ENCODE data around the gene SLAMF9. TPM values are rescaled to one million over a fixed set of nuclear protein-coding genes. Genes with fewer than 3 reads are reported as not detected.

Gene SLAMF9
- total RNA-seq, 1 donor from 2014 or later = not detected

DNA sequence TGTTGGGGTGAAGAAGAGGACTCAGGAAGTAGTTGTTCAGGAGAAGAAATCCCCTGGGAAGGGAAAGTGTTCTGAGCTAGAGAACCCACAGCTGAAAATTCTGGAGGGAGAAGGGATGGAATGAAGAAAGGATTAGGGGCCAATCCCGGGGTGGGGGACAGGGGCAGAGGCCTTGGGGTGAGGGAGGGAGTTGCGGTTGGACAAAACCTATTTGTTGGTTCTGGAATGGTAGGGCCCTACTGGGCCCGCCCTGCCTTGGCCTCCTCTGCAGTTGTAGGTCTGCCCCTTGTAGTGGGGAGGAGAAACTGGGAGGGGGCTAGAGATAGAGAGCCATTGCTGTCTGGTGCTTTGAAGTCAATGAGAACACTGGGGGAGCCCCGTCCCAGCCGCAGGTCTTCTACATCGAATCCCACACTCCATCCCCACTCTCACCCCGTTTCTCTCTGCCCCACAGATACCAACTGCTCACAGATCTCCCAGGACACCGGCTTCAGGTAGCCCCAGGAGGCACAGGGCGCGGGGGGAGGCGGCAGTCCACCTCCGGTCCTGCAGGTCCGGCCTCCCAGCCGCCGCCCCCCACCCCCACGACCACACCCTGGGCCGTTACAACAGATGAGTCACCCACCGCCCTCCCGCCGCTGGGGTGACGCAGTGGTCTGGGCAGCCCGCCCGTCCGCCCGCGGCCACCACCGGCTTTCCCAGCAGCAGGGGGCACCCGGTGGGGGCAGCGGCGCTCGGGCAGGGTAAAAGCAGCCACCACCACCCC lies 29.8 kb downstream of the SLAMF9 start:
- Histone ChIP-seq H3K4me3 (peak overlapping the region; percentile 74 to 83), H3K27me3 (no peaks in the 10 kb centered on the region), H3K27ac (peak overlapping the region; percentile 96 to 98), H3K4me1 (peaks cover 6 to 23% of the 10 kb centered on the region in 2 donors), H3K9me3 (no peaks in the 10 kb centered on the region), H3K36me3 (peaks cover 13 to 16% of the 10 kb centered on the region in 2 donors)
- DNase-seq (ENCODE audit: low spot score in 2 of 2) = peak; percentile 84 to 97
- TF ChIP-seq, protein P1, sequence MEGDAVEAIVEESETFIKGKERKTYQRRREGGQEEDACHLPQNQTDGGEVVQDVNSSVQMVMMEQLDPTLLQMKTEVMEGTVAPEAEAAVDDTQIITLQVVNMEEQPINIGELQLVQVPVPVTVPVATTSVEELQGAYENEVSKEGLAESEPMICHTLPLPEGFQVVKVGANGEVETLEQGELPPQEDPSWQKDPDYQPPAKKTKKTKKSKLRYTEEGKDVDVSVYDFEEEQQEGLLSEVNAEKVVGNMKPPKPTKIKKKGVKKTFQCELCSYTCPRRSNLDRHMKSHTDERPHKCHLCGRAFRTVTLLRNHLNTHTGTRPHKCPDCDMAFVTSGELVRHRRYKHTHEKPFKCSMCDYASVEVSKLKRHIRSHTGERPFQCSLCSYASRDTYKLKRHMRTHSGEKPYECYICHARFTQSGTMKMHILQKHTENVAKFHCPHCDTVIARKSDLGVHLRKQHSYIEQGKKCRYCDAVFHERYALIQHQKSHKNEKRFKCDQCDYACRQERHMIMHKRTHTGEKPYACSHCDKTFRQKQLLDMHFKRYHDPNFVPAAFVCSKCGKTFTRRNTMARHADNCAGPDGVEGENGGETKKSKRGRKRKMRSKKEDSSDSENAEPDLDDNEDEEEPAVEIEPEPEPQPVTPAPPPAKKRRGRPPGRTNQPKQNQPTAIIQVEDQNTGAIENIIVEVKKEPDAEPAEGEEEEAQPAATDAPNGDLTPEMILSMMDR (IDR thresholded peaks at IDR 0.05) = peak in 2 of 3 experiments; percentile 26 to 30
- intact Hi-C loops (cut with DNase I) = loop anchor here (5.0 to 10.0 kb wide), 6 partner anchors 173 to 1909 kb away; partner anchors contain the start of genes COPA, DCAF8, IGSF8 and NCSTN

DNA sequence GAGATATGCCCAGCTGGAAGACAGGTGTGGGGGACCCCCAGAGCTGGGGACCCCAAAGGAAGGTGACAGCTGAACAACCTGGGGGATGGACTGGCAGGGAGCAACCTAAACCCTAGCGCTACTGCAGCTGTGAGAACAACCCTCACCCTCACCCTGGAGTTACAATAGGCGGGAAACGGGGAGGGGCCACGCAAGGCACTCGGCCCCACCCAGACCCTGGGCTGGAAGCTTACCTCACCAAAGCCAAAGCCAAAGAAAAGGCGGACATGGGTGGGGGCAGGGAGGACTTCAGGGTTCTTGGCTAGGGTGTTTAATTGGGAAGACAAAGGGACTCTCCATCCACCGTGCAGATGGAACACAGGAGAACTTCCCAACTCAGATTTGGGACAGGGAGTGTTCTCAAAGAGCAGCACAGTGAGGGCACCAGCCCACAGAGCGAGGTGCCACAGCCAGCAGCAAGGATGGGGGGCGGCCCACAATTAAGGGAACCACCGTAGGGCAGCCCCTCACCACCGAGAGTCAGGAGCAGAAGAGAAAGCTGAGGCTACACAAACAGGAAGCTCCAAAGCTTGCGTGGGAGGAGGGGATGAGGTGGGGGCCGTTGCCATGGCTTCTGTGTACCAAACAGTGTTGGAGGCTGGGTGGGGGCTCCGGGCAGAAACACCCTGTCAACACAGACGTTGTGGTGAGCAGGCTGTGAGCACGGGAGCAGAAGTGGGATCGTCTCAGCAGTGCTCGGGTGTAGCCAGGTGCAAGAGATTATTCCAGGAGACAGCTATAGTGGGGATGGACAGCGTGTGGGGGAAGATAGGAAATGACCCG lies 30.6 kb downstream of the SLAMF9 start:
- peaks cover 21 to 24% of the 10 kb centered on the region in 2 donors for H3K36me3 ChIP-seq
- peak overlapping the region; percentile 96 to 98 for H3K27ac ChIP-seq
- no peaks in the 10 kb centered on the region for H3K9me3 ChIP-seq
- TF ChIP-seq, protein P1 (IDR thresholded peaks at IDR 0.05) = no peak
- peak; percentile 81 to 94 for DNase-seq (ENCODE audit: low spot score in 2 of 2)
- no peaks in the 10 kb centered on the region for H3K27me3 ChIP-seq
- peak overlapping the region; percentile 74 to 83 for H3K4me3 ChIP-seq
- intact Hi-C loops (cut with DNase I) = loop anchor here (5.0 to 10.0 kb wide), 6 partner anchors 174 to 1909 kb away; partner anchors contain the start of genes COPA, DCAF8, IGSF8 and NCSTN
- peaks cover 6 to 25% of the 10 kb centered on the region in 2 donors for H3K4me1 ChIP-seq

DNA sequence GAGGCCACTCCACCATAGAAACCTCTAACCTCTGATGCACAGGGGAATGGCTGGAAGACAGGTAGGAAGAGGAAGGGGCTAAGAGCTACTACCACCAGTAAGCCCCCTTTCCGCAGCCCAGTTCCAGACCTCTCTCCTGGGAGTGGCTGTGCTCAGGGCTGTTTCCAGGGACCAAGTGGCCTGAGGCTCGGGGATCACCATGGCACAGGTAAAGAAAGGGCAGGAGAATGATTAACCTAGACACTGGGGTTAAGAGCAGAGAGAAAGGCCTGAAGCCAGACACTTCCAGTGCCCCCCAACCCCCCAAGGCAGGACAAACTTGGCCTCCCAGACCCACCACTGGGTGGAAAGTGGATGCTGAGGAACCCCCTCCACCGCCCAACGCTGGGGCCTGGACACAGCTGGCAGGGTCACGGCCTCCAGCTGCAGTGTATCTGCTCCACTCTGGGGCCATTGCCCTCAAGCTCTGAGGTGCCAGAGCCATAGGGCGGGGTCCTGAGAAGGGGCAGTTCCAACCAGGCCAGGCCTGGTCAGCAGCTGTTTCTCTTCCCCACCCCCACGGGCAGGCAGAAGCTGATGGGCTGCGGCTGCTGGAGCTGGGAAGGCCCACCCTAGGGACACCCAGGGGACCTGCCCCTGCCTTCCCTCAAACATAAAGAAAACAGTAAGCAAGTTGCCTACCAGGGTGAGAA lies 31.4 kb downstream of the SLAMF9 start:
- peak in 1 of 2 donors; percentile 82 for DNase-seq (ENCODE audit: low spot score in 2 of 2)
- Histone ChIP-seq H3K27me3 (no peaks in the 10 kb centered on the region), H3K36me3 (peaks cover 27 to 31% of the 10 kb centered on the region in 2 donors), H3K4me3 (peak overlapping the region; percentile 74 to 83), H3K9me3 (no peaks in the 10 kb centered on the region), H3K27ac (peak overlapping the region; percentile 96 to 98), H3K4me1 (peaks cover 6 to 25% of the 10 kb centered on the region in 2 donors)
- intact Hi-C loops (cut with DNase I) = loop anchor here (5.0 to 10.0 kb wide), 6 partner anchors 175 to 1908 kb away; partner anchors contain the start of genes COPA, DCAF8, IGSF8 and NCSTN
- TF ChIP-seq, protein P1 (IDR thresholded peaks at IDR 0.05) = no peak

DNA sequence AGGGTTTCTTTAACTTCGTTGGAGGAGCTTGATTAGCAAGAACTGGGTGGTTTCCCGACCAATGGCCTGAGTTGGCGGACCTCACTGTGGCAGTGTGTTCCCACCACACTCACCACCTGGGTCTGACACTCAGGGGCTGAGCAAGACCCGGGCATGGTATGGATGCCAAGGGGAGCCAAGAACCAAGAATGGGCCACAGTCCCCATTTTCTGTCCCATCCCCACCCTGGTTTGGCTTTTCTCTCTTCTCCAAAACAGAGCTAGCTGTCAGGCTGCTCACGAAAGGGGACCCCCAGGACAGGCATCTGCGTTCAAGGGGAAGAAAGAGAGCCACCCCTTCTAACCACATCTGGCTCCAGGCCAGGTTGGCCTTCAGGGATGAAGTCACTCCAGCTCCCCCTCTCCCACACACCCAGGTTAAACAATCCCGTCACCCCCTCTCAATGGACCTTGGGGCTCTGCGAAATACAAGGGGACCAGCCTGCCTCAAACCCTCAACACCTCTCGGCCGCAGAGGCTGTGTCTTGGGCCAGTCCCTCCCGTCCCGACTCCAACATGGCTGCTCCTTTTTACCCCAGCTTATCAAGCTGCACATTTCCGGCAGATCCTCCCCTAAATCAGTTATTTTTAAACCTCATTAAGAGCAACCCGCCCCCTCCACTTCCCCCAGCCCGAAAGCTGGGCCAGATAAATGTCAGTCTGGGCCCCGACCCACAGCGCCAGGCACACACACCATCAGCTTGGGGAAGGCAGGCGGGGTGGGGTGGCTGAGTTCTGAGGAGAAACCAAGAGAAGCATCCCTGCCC lies 32.1 kb downstream of the SLAMF9 start:
- H3K27me3 ChIP-seq = no peaks in the 10 kb centered on the region
- H3K4me1 ChIP-seq = peaks cover 6 to 28% of the 10 kb centered on the region in 2 donors
- peaks cover 30 to 39% of the 10 kb centered on the region in 2 donors for H3K36me3 ChIP-seq
- intact Hi-C loops (cut with DNase I) = loop anchor here (5.0 to 10.0 kb wide), 6 partner anchors 175 to 1907 kb away; partner anchors contain the start of genes COPA, DCAF8, IGSF8 and NCSTN
- peak in 1 of 2 donors; percentile 71 for DNase-seq (ENCODE audit: low spot score in 2 of 2)
- TF ChIP-seq, protein P1 (IDR thresholded peaks at IDR 0.05) = no peak
- H3K27ac ChIP-seq = peak overlapping the region; percentile 96 to 98
- H3K9me3 ChIP-seq = no peaks in the 10 kb centered on the region
- peak overlapping the region; percentile 74 to 83 for H3K4me3 ChIP-seq

All from ascending aorta (tissue), 2 donors.